ENCODE data around the gene OPRL1.
"Not testable (repeated sequence)": the region's sequence is repeated elsewhere in the genome, so short reads cannot be mapped to it uniquely, and the experiment has no call there.

The OPRL1 gene

DNA sequence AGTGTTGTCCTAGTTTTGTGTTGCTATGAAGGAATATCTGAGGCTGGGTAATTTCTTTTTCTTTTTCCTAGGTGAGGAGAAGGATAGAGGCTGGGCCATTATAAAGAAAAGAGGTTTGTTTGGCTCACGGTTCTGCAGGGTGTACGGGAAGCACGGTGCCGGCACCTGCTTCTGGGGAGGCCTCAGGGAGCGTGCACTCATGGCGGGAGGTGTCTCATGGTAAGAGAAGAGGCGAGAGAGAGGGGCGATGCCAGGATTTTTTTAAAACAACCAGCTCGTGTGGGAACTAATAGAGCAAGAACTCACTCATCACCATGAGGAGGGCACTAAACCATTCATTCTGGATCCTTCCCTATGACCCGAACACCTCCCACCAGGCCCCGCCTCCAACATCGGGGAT is 41.7 kb downstream of the OPRL1 start:
- no peak for DNase-seq

DNA sequence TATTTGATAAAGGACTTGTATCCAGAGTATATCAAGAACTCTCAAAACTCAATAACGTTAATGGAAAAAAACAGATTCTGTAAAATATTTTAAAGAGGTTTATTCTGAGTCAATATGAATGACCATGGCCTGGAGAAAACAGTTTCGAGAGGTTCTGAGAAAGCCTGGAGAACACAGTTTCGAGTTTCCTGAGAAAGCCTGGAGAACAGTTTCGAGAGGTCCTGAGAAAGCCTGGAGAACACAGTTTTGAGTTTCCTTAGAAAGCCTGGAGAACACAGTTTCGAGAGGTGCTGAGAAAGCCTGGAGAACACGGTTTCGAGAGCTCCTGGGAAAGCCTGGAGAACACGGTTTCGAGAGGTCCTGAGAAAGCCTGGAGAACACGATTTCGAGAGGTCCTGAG is 43.0 kb downstream of the OPRL1 start:
- DNase-seq = not testable (repeated sequence)

DNA sequence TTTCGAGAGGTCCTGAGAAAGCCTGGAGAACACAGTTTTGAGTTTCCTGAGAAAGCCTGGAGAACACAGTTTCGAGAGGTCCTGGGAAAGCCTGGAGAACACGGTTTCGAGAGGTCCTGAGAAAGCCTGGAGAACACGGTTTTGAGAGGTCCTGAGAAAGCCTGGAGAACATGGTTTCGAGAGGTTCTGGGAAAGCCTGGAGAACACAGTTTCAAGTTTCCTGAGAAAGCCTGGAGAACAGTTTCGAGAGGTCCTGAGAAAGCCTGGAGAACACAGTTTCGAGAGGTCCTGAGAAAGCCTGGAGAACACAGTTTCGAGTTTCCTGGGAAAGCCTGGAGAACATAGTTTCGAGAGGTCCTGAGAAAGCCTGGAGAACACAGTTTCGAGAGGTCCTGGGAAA is 43.6 kb downstream of the OPRL1 start:
- not testable (repeated sequence) for DNase-seq

DNA sequence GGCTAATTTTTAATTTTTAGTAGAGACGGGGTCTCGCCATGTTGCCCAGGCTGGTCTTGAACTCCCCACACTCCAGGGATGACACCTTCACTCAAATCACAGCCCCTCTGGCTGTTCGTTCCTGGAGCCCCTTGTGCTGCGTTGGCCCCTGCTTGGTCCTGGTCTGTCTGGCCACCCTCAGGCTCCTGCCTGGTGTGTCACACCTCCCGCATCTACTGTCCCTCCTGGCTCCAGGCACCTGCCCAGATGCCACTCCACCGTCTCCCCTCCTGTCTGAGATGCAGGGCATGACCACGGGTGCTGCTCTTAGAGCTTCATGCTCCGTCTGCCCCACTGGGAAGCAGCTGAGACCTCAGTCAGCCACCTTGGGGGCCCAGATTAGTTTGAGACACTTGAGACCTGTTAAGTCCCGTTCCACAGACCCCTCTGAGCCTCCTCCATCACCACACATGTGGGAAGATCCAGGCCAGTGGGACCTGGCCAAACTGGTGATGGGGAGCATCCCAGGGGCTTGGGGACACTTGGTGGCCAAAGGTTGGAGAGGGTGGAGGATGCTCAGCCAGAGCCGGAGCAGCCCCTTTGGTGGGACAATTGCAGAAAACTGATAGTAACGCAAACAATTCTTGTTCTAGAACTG is 49.4 kb downstream of the OPRL1 start:
- no peak for DNase-seq

DNA sequence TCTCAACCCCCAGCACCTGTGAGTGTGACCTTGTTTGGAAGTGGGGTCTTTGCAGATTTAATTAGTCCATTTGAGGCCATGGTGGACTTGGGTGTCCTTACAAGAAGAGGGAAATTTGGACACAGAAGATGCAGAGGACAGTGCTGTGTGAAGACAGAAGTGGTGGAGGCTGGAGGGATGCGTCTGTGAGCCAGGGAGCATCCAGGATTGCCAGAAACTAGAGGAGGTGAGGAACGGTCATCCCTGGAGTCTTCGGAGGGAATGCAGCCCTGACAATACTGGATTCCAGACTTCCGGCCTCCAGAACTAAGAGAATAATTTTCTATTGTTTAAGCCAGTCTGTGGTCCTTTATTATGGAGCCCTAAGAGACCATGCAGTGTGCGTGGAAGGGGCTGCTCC is 50.4 kb downstream of the OPRL1 start:
- DNase-seq = no peak

DNA sequence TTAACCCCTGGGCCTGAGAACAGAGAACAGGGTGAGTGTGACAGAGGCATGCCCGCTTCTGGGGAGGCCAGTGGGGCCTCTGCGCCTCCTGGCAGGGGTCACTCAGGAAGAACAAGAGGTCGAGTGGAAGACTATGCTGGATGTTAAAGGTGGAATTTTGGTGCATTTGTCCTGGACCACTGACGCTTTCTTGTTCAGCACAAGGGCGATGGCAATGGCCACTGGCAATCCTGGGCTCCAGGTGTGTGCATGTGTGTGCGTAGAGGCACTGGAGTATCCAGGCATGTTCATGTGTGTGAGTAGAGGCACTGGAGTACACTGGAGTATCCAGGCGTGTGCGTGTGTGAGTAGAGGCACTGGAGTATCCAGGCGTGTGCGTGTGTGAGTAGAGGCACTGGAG is 51.0 kb downstream of the OPRL1 start:
- DNase-seq = no peak

DNA sequence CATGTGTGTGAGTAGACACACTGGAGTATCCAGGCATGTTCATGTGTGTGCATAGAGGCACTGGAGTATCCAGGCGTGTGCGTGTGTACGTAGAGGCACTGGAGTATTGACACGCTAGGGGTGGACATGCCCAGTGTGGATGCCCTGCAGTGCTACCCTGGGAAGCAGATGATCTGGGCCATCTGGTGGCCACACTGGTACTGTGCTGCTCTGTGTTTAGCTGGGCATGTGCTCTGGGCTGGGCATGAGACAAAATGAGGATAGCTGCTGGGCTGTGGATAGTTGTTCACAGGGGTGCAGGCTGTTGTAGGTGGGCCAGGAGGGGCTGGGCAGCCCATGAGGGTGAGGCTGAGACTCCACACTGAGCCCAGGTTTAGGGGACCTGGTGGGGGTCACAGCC is 51.5 kb downstream of the OPRL1 start:
- peak; percentile 23 for DNase-seq

DNA sequence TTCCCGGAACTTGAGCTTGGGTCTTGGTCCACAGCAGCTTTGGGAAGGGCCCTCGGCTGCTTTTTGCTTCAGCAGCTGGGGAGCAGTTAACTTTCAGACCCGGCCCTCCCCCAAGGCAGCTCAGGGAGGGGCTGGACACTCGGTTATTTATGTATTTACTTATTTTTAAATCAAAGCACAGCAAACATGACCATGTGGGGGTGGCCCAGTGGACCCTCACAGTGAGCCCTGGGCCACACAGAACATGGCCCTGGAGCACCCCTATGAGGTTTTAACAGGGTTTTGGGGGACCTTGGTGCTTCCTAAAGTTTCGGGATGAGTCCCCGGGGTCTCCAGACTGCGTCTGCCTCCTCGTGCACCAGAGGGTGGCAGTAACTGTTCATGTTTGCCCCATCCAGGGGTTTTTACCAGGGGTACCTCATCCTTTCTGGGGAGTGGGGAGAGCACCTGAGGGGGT is 54.1 kb downstream of the OPRL1 start:
- no peak for DNase-seq

DNA sequence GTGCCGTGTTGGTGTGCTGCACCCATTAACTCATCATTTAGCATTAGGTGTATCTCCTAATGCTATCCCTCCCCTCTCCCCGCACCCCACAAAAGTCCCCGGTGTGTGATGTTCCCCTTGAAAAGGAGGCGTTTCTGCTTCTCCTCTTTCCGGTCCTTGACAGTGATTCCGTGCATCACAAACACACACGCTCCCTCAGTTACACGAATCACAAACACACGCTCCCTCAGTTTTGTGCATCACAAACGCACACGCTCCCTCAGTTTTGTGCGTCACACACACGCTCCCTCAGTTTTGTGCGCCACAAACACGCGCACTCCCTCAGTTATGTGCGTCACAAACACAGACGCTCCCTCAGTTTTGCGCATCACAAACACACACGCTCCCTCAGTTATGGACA is 54.9 kb downstream of the OPRL1 start:
- not testable (repeated sequence) for DNase-seq

DNA sequence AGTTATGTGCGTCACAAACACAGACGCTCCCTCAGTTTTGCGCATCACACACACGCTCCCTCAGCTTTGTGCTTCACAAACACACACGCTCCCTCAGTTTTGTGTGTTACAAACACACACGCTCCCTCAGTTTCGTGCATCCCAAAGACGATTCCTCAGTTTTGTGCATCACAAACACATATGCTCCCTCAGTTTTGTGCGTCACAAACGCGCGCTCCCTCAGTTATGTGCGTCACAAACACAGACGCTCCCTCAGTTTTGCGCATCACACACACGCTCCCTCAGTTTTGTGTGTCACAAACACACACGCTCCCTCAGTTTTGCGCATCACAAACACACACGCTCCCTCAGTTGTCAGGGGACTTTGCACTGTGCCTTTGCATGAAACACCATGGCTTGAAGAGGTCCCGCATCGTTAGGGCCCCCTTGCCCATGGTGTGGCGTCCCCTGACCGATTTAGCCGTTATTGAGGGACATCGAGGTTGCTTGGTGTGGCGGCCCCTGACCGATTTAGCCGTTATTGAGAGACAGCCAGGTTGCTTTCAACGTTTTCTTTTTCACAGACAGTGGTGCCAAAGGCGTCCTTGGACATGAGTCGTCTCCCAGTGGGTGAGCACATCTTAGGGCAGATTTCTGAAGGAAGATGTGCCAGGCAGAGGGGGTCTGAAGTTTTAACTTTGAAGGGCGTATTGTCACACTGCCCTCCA is 56.3 kb downstream of the OPRL1 start:
- DNase-seq = no peak

DNA sequence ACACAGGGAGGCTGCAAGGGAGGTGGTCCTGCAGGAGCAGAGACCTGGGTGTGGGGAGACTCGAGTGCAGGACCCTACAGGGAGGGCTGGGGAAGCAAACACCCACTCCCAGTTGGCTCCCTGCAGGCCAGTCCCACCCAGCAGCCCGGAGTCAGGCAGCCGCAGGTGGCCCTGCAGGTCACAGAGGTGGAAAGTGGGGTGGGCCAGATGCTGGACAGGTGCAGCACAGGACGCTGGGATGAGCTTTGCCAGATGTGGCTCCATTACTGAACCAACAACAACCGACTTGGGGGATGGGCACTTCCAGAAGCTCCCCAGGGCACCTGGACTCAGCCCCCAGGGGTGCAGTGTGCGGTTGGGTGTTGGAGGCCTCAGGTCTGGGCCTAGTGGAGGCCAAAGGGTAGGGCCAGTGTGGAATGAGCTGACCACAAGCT is 57.7 kb downstream of the OPRL1 start:
- DNase-seq = no peak

DNA sequence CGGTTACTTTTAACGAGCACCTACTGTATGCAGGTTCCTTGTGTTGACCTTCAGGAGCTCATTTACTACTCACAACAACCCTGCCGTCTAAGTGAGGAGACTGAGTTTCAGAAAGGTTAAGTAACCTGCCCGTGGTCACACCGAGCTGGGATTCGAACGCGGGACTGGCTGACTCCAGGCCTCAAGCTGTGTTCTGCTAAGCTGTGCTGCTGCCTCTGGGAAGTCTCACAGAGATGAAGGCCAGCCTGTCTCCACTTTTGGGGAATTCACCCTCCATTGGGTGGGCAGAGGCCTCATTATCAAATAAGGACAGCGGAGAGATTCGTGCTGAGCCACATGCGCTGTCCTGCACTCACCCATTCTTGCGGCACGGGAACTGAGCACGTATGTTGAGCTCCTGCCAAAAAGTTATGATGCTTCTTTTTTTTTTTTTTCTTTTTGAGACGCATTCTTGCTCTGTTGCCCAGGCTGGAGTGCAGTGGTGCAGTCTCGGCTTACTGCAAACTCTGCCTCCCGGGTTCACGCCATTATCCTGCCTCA is 58.5 kb downstream of the OPRL1 start:
- no peak for DNase-seq

DNA sequence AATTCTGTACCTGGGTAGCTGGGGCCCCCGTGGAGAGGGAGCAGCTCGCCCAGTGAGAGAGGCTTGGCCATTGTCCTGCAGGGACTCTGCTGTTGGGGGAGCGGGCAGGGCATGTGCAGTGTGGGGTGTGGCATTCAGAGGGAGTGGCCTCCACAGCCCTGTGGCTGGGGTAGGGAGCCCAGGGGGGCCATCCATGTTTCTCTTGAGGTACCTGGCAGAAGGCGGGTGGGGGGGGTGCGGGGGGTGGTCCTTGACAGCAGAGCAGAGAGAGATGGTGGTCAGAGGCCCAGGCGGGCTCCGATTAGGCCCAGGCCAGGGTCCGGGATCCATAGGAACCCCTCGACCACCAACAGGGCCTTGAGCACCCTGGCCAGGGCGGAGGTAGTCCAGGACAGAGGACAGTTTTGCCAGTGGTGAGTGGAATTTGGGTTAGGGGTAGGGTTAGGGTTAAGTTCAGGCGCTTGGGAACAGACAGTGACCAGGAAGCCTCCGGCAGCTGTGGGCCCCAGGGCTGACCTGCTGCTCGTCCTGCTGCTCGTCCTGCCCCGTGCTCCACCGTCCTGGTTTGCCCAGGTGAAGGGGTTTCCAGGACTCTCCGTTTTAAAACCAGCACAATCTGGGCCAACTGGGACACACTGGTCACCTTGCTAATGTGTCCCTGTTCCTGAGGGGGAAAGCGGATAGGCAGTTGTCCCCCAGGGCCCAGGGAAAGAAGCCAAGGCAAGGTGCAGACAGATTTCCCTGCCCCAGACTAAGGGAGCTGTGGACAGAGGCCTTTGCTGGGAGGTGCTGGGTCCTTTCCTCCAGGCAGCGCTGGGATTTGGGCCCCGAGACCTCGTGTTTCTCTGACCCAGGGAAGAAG is 59.5 kb downstream of the OPRL1 start:
- no peak for DNase-seq

DNA sequence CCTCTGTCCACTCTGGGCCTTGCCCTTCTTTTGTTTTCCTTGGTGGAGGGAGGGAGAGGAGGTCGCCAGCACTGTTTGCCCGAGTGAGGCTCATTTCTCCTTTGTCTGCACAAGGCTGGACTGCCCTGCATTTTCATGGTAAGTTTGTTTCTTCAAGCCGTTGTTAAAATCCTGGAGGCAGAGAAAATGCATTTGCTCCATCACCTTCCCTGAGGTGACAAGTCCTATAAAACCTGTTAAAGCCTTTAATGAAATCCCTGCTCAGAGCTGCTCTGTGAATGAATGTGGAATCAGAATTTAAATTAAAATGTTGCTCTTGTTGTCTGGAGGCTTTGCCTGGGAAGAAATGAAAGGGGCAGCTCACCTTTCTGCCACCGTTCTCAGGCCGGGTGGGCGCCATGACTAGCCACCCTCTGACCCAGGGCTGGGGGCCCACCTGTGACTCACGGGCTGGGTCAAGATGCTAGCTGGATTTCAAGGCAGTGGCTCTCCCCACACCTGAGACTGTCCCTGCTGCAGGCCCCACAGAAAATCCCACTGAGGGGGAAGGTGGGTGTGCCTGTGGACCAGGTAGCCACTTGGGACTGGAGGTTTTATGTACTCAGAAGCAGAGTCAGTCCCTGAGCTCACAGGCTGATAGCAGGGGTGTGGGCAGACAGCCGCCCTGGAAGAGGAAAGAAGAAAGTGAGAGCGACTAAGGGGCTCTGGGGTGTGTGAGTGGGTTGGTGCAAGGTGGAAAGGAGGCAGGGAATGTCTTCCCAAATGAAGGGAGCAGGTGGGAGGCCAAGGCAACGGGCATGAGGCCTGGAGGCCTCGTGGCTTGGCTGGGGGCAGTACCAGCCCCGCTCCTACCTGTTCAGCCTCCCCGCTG is 60.4 kb downstream of the OPRL1 start:
- DNase-seq = no peak

DNA sequence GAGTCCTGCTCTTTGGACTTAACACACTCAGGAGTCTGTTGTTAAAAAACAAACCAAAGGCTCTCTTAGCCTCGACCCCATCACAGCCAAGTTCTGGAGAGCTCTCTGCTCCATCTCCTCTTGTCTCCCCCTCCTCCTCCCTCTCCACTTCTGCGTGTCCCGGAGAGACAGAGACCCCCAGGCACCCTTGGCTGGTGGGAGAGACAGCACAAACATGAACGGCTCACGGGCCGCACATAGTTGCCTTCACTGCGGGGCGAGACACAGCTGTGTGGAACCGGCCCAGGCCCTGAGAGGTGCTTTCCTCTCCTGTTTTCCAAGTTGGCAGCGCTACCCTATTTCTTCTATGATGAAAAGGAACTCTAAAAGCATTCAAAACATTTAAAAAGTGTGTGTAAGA is 61.1 kb downstream of the OPRL1 start:
- no peak for DNase-seq

DNA sequence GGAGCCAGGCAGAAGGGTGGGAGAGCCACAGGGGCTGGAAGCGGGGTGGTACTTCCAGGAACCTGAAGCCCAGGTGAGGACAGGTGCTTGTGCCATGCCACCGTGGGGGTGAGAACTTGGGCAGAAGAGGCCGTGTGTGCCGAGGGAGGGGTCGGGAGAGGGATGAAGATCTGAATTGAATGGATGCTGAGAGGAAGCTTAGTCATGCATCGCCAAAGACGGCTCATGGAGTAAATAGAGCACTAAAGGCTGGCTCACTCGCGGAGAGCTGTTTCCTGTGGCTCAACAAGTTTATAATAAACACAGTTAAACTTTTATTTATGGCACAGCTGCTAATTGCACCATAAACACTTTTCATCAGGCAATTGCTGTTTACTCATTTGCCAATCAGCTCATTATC is 62.7 kb downstream of the OPRL1 start:
- peak; percentile 1 for DNase-seq

DNA sequence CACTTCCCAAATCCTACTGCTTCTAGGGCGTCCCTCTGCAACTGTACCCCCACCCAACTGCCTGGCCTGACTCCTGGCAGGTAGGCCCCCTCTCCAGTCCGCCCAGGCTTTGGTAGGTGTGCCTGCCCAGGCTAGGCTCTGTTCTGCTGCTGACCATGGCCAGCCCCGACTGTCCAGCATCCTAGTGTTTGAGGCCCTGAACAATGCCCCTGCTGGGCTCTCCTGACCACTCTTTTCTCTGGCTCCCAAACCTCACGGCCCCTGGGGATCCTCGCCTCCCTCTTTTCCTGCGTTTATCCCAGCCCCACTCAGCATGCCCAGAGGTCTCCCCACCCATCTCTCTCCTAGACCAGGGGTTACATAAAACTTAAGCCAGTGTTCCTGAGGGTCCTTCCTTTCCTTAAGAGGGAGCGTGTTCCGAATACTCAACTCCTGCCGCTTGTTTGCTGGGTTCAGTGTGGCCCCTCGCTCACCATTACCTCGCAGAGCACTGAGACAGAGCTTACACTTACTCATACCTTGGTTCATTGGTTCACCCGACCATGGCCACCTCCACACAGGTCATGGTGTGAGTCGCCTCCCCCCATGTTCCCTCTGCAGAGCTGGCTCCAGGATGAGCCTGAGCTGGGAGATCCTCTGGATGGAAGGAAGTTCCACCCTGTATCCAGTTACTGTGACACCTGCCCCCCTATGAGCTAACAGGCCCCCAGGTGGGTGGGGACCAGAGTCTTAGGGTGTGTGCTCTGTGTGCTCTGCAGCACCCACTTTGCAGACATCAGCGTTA is 63.3 kb downstream of the OPRL1 start:
- DNase-seq = no peak

DNA sequence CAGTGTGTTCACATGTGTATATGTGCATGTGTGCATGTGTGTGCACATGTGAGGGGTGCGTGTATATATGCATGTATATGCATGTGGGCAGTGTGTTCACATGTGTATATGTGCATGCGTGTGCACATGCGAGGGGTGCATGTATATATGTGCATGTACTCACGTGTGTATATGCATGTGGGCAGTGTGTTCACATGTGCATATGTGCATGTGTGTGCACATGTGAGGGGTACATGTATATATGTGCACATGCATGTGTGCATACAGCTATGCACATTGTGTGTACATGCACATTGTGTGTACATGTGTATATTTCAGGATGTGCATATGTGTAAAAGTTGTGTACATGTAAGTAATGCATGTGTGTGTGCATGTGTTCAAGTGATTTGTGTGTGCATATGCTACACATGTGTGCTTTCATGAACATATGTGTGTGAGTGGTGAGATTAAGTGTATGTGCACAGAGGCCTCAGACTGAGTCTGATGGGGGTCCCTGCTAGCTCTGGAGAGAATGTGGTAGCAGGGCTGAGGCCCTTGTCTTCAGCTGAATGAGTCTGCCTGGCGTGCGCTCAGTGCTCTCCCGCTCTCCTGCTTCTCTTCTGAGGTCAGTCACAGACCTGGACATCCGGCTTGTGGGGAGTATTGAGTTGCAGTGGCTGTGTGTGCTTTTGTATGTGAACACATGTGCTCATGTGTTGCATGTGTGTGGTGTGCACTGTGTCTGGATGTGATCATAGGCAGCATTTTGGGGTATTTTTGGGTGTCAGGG is 64.4 kb downstream of the OPRL1 start:
- DNase-seq = no peak

DNA sequence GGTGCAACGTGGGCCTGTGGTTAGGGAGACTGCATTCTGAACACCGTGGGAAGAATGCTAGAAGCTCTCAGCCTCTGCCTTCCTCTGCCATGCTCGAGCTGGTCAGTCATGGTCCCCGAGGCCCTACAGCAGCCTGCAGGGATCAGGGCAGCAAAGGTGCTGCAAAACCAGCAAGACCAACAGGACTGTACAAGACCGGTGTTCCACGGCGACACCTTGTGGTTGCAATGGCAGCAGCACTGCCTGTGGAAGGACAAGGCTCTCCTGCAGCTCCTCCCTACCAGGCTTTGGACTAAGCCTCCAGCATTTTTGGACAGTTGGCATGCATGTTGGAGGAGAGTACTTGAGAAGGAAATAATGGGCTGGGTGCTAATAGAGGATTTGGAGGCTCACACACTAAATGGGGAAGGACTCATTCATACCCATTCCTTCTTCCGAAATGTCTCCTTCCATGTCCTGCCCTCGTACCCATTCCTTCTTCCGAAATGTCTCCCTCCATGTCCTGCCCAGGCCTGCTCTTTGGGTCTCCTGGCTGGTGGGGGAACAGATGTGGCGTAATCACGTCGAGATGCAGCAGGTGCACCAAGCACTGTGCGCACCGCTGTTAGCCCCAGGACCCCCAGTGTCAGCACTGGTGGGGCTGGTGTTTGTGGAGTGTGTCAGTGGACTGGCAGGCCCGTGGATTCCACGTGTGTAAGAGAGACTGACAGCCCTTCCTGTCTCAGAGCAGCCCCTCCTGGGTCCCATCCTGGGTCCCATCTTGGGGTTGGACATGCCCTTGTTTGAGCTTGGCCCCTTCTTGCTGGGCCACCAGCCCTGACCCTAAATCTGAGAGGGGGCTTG is 65.8 kb downstream of the OPRL1 start:
- DNase-seq = no peak

Data from NCI-H748 treated with DMSO at 0.1 percent for 48 hours (cell line).